Measurements from ENCODE around the gene MORC2. TPM values are rescaled to one million over a fixed set of nuclear protein-coding genes. Genes with fewer than 3 reads are reported as not detected.

MORC2 gene
- total and polyA plus RNA-seq, 4 experiments from 2014 or later, result 9.5 to 46.3 (median 33.3) TPM

GRCh38 chr22:30949934-30950660 is 18.5 kb downstream of the MORC2 start:
- ChIA-PET POLR2A (ENCODE audit: partially characterized antibody) (interaction anchor here (1.0 to 2.4 kb wide), 3 partner anchors 9 to 18 kb away, joined by 3 to 7 read pairs (median 4); partner anchors contain the start of gene MORC2), CTCF (ENCODE audit: partially characterized antibody) (interaction anchor here (1.1 to 2.4 kb wide), 6 partner anchors 9 to 323 kb away, joined by 3 to 12 read pairs (median 6); partner anchors contain the start of gene MORC2)
- Histone ChIP-seq H3K36me3 (ENCODE audit: insufficient read depth, low read length) (peaks cover 22% of the 10 kb centered on the region), H3K9me3 (ENCODE audit: control insufficient read depth in 1 of 2, low read length in 2 of 2) (no peaks in the 10 kb centered on the region), H3K4me3 (ENCODE audit: low read length in 2 of 2) (no peak overlapping the region), H3K27ac (ENCODE audit: low read depth, low read length) (no peak overlapping the region), H3K4me1 (ENCODE audit: insufficient read depth, low read length) (peaks cover 15% of the 10 kb centered on the region), H3K27me3 (ENCODE audit: insufficient read depth, low read length) (no peaks in the 10 kb centered on the region)
- peaks cover 14 to 36% (median 27%) of the 10 kb centered on the region in 4 donors for H3K4me1 Mint-ChIP-seq
- peak overlapping the region in 1 of 7 donors; percentile 75 for H3K27ac Mint-ChIP-seq
- H3K27me3 Mint-ChIP-seq, result no peaks in the 10 kb centered on the region
- no peak for DNase-seq
- peaks cover 51 to 55% of the 10 kb centered on the region in 2 donors for H3K36me3 Mint-ChIP-seq
- intact Hi-C loops (cut with micrococcal nuclease), result loop anchor here (2.0 kb wide), 1 partner anchor 281 kb away; no protein-coding TSS in a partner anchor
- H3K9me3 Mint-ChIP-seq, result no peaks in the 10 kb centered on the region
- H3K4me3 Mint-ChIP-seq, result no peak overlapping the region

GRCh38 chr22:30948930-30949342 is 19.6 kb downstream of the MORC2 start:
- H3K27me3 ChIP-seq (ENCODE audit: insufficient read depth, low read length), result no peaks in the 10 kb centered on the region
- intact Hi-C loops (cut with micrococcal nuclease), result loop anchor here (1.0 to 2.0 kb wide), 2 partner anchors 135 to 282 kb away; no protein-coding TSS in a partner anchor
- CTCF ChIA-PET (ENCODE audit: partially characterized antibody), result interaction anchor here (0.9 to 2.4 kb wide), 7 partner anchors 9 to 283 kb away, joined by 3 to 12 read pairs (median 4); partner anchors contain the start of gene MORC2
- Mint-ChIP-seq H3K4me1 (peaks cover 25 to 45% (median 38%) of the 10 kb centered on the region in 4 donors), H3K27ac (peak overlapping the region in 1 of 7 donors; percentile 37), H3K27me3 (no peaks in the 10 kb centered on the region), H3K36me3 (peaks cover 57 to 61% of the 10 kb centered on the region in 2 donors), H3K4me3 (no peak overlapping the region), H3K9me3 (no peaks in the 10 kb centered on the region)
- DNase-seq, result no peak
- H3K4me1 ChIP-seq (ENCODE audit: insufficient read depth, low read length), result peaks cover 23% of the 10 kb centered on the region
- no peak overlapping the region for H3K4me3 ChIP-seq (ENCODE audit: low read length in 2 of 2)
- no peaks in the 10 kb centered on the region for H3K9me3 ChIP-seq (ENCODE audit: control insufficient read depth in 1 of 2, low read length in 2 of 2)
- H3K27ac ChIP-seq (ENCODE audit: low read depth, low read length), result no peak overlapping the region
- H3K36me3 ChIP-seq (ENCODE audit: insufficient read depth, low read length), result peaks cover 31% of the 10 kb centered on the region
- POLR2A ChIA-PET (ENCODE audit: partially characterized antibody), result interaction anchor here (1.0 to 1.4 kb wide), 2 partner anchors 17 to 19 kb away, joined by 3 to 4 read pairs; partner anchors contain the start of gene MORC2

- H3K4me1 ChIP-seq (ENCODE audit: insufficient read depth, low read length), result peaks cover 33% of the 10 kb centered on the region
These were observed 20.6 kb downstream of the MORC2 start for GRCh38 chr22:30947816-30948454.

GRCh38 chr22:30947173-30947815 is 21.3 kb downstream of the MORC2 start:
- Histone ChIP-seq H3K36me3 (ENCODE audit: insufficient read depth, low read length) (peaks cover 31% of the 10 kb centered on the region), H3K4me3 (ENCODE audit: low read length in 2 of 2) (no peak overlapping the region), H3K27ac (ENCODE audit: low read depth, low read length) (no peak overlapping the region), H3K9me3 (ENCODE audit: control insufficient read depth in 1 of 2, low read length in 2 of 2) (no peaks in the 10 kb centered on the region), H3K4me1 (ENCODE audit: insufficient read depth, low read length) (peaks cover 37% of the 10 kb centered on the region), H3K27me3 (ENCODE audit: insufficient read depth, low read length) (no peaks in the 10 kb centered on the region)
- Mint-ChIP-seq H3K36me3 (peaks cover 50 to 54% of the 10 kb centered on the region in 2 donors), H3K27ac (peak overlapping the region in 2 of 7 donors; percentile 25 to 61), H3K4me3 (no peak overlapping the region), H3K9me3 (no peaks in the 10 kb centered on the region), H3K4me1 (peaks cover 31 to 56% (median 41%) of the 10 kb centered on the region in 4 donors), H3K27me3 (no peaks in the 10 kb centered on the region)
- POLR2A ChIA-PET (ENCODE audit: partially characterized antibody), result interaction anchor here (0.6 to 2.9 kb wide), 3 partner anchors 21 to 137 kb away, joined by 3 to 24 read pairs (median 12); partner anchors contain the start of genes MORC2 and TUG1
- CTCF ChIA-PET (ENCODE audit: partially characterized antibody), result interaction anchor here (0.9 to 4.5 kb wide), 9 partner anchors 9 to 300 kb away, joined by 3 to 54 read pairs (median 4); partner anchors contain the start of genes MORC2 and TUG1
- no peak for DNase-seq
- intact Hi-C loops (cut with micrococcal nuclease), result no loop called here

More at GRCh38 chr22:30947816-30948454, 20.6 kb downstream of the MORC2 start:
- H3K36me3 Mint-ChIP-seq, result peaks cover 56% of the 10 kb centered on the region in 2 donors
- no peaks in the 10 kb centered on the region for H3K27me3 Mint-ChIP-seq
- no peak overlapping the region for H3K4me3 Mint-ChIP-seq
- Histone ChIP-seq H3K27me3 (ENCODE audit: insufficient read depth, low read length) (no peaks in the 10 kb centered on the region), H3K4me3 (ENCODE audit: low read length in 2 of 2) (no peak overlapping the region), H3K9me3 (ENCODE audit: control insufficient read depth in 1 of 2, low read length in 2 of 2) (no peaks in the 10 kb centered on the region), H3K27ac (ENCODE audit: low read depth, low read length) (no peak overlapping the region), H3K36me3 (ENCODE audit: insufficient read depth, low read length) (peaks cover 31% of the 10 kb centered on the region)
- peaks cover 31 to 50% (median 45%) of the 10 kb centered on the region in 4 donors for H3K4me1 Mint-ChIP-seq
- peak in 4 of 5 donors; percentile 34 to 46 (median 39) for DNase-seq
- ChIA-PET POLR2A (ENCODE audit: partially characterized antibody) (no interaction called here), CTCF (ENCODE audit: partially characterized antibody) (interaction anchor here (1.0 to 3.1 kb wide), 5 partner anchors 8 to 137 kb away, joined by 3 to 25 read pairs (median 12); partner anchors contain the start of genes MORC2 and TUG1)
- no peak overlapping the region for H3K27ac Mint-ChIP-seq
- intact Hi-C loops (cut with micrococcal nuclease), result loop anchor here (1.0 to 2.0 kb wide), 2 partner anchors 136 to 283 kb away; no protein-coding TSS in a partner anchor
- no peaks in the 10 kb centered on the region for H3K9me3 Mint-ChIP-seq

DNA sequence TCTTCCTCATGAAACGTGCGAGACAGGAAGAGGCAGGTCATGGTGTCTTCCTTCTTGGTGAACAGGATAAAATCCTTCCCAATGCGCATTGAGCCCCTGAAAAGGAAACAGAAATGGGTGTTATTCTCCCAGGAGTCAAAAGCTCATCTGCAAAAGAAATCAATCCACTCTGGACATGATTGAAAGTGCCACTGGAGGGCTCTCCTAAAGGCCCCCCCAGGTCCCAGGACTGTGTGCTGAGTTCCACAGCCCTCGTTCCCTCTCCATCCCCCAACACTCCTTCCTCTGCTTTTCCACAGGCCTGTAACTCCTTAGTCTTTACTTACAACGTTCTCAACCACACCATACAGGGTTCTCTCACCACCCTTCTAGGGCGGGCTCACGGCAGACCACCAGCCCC is 22.2 kb downstream of the MORC2 start:
- H3K36me3 ChIP-seq (ENCODE audit: insufficient read depth, low read length), result peaks cover 31% of the 10 kb centered on the region
- Mint-ChIP-seq H3K27me3 (no peaks in the 10 kb centered on the region), H3K27ac (peak overlapping the region in 5 of 7 donors; percentile 29 to 63 (median 44)), H3K4me3 (no peak overlapping the region), H3K4me1 (peaks cover 35 to 59% (median 45%) of the 10 kb centered on the region in 4 donors), H3K36me3 (peaks cover 54 to 57% of the 10 kb centered on the region in 2 donors), H3K9me3 (no peaks in the 10 kb centered on the region)
- no peak overlapping the region for H3K4me3 ChIP-seq (ENCODE audit: low read length in 2 of 2)
- intact Hi-C loops (cut with micrococcal nuclease), result no loop called here
- no peaks in the 10 kb centered on the region for H3K9me3 ChIP-seq (ENCODE audit: control insufficient read depth in 1 of 2, low read length in 2 of 2)
- H3K27ac ChIP-seq (ENCODE audit: low read depth, low read length), result no peak overlapping the region
- POLR2A ChIA-PET (ENCODE audit: partially characterized antibody), result interaction anchor here (0.6 to 2.9 kb wide), 4 partner anchors 22 to 138 kb away, joined by 3 to 24 read pairs (median 9); partner anchors contain the start of genes MORC2 and TUG1
- H3K27me3 ChIP-seq (ENCODE audit: insufficient read depth, low read length), result no peaks in the 10 kb centered on the region
- peaks cover 40% of the 10 kb centered on the region for H3K4me1 ChIP-seq (ENCODE audit: insufficient read depth, low read length)
- CTCF ChIA-PET (ENCODE audit: partially characterized antibody), result interaction anchor here (0.9 to 4.5 kb wide), 10 partner anchors 8 to 301 kb away, joined by 3 to 54 read pairs (median 4); partner anchors contain the start of genes MORC2 and TUG1
- DNase-seq, result no peak

DNA sequence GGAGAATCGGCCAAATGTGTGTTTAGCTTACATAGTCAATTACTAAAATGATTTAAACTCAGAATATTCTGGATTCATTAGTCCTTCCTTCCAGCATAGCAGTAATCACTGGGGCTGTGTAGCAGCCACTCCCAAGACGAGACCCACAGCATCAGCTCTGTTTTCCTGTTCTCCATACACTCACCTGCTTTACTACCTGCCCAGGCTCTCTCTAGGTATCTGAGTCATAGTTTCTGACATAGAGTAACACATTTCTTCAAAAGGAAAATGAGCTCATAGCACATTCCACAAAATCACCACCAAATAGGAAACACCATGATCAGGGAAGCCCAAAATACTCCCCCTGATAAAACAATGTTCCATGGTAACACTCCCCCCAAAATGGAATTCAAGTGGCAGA is 22.9 kb downstream of the MORC2 start:
- no peak overlapping the region for H3K4me3 ChIP-seq (ENCODE audit: low read length in 2 of 2)
- H3K9me3 ChIP-seq (ENCODE audit: control insufficient read depth in 1 of 2, low read length in 2 of 2), result no peaks in the 10 kb centered on the region
- no peaks in the 10 kb centered on the region for H3K27me3 Mint-ChIP-seq
- no peaks in the 10 kb centered on the region for H3K27me3 ChIP-seq (ENCODE audit: insufficient read depth, low read length)
- intact Hi-C loops (cut with micrococcal nuclease), result no loop called here
- H3K9me3 Mint-ChIP-seq, result no peaks in the 10 kb centered on the region
- peaks cover 47% of the 10 kb centered on the region for H3K4me1 ChIP-seq (ENCODE audit: insufficient read depth, low read length)
- H3K4me1 Mint-ChIP-seq, result peaks cover 39 to 62% (median 49%) of the 10 kb centered on the region in 4 donors
- no peak overlapping the region for H3K27ac ChIP-seq (ENCODE audit: low read depth, low read length)
- ChIA-PET CTCF (ENCODE audit: partially characterized antibody) (interaction anchor here (0.9 to 4.5 kb wide), 5 partner anchors 23 to 333 kb away, joined by 3 to 54 read pairs (median 15); partner anchors contain the start of genes MORC2 and TUG1), POLR2A (ENCODE audit: partially characterized antibody) (interaction anchor here (1.1 to 2.9 kb wide), 3 partner anchors 23 to 139 kb away, joined by 6 to 24 read pairs (median 12); partner anchors contain the start of genes MORC2 and TUG1)
- no peak for DNase-seq
- peak overlapping the region in 4 of 7 donors; percentile 5 to 87 (median 54) for H3K27ac Mint-ChIP-seq
- peaks cover 53 to 54% of the 10 kb centered on the region in 2 donors for H3K36me3 Mint-ChIP-seq
- H3K4me3 Mint-ChIP-seq, result peak overlapping the region in 1 of 8 donors; percentile 8
- H3K36me3 ChIP-seq (ENCODE audit: insufficient read depth, low read length), result peaks cover 31% of the 10 kb centered on the region
